ENCODE data around the gene BAIAP2. TPM values are rescaled to one million over a fixed set of nuclear protein-coding genes. Genes with fewer than 3 reads are reported as not detected.
"Not testable (repeated sequence)": the region's sequence is repeated elsewhere in the genome, so short reads cannot be mapped to it uniquely, and the experiment has no call there.

Gene BAIAP2
- total and polyA plus RNA-seq, 12 donors: 9.5 to 25.8 (median 15.6) TPM

- intact Hi-C loops (cut with DNase I): loop anchor here in 1 of 10 donors (10.0 kb wide), 1 partner anchor 190 kb away; no protein-coding TSS in a partner anchor
- no peak for TF ChIP-seq CTCF (IDR thresholded peaks at IDR 0.05)
- ATAC-seq (no peak), DNase-seq (no peak)
- Histone ChIP-seq H3K27ac (no peak overlapping the region), H3K27me3 (no peaks in the 10 kb centered on the region), H3K36me3 (no peaks in the 10 kb centered on the region), H3K4me1 (peaks cover 0 to 20% (median 15%) of the 10 kb centered on the region in 9 donors), H3K4me3 (no peak overlapping the region), H3K9me3 (peaks cover 0 to 28% (median 3%) of the 10 kb centered on the region in 11 donors)
- WGBS, 2 donors: 83 to 90% methylated on average over 1 of the region's 1 CpG
Measured at GRCh38 chr17:81015136-81015535, 19.8 kb upstream of the BAIAP2 start.

DNA sequence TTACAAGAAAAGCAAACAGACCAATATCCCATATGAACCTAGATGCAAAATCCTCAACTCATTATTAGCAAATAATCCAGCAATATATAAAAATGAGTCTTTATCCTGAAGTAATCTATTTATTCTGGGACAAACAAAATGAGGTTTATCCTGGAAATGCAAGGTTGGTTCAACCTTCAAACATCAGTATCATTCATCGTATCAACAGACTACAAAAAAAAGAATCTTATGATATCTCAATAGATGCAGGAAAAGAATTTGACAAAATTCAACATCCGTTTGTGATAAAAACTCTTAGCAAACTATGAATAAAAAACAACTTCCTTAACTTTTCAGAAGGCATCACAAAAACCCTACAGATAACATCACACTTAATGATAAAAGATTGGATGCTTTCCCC lies 18.4 kb upstream of the BAIAP2 start:
- 81 to 91% methylated on average over 2 of the region's 2 CpGs for WGBS, 2 donors
- peaks cover 0 to 16% (median 0%) of the 10 kb centered on the region in 11 donors for H3K9me3 ChIP-seq
- ATAC-seq (no peak), DNase-seq (no peak)
- H3K36me3 ChIP-seq: no peaks in the 10 kb centered on the region
- intact Hi-C loops (cut with DNase I): loop anchor here in 1 of 10 donors (10.0 kb wide), 1 partner anchor 188 kb away; no protein-coding TSS in a partner anchor
- no peak overlapping the region for H3K27ac ChIP-seq
- H3K27me3 ChIP-seq: no peaks in the 10 kb centered on the region
- H3K4me1 ChIP-seq: peaks cover 5 to 31% (median 27%) of the 10 kb centered on the region in 9 donors
- no peak overlapping the region for H3K4me3 ChIP-seq
- no peak for TF ChIP-seq CTCF (IDR thresholded peaks at IDR 0.05)

DNA sequence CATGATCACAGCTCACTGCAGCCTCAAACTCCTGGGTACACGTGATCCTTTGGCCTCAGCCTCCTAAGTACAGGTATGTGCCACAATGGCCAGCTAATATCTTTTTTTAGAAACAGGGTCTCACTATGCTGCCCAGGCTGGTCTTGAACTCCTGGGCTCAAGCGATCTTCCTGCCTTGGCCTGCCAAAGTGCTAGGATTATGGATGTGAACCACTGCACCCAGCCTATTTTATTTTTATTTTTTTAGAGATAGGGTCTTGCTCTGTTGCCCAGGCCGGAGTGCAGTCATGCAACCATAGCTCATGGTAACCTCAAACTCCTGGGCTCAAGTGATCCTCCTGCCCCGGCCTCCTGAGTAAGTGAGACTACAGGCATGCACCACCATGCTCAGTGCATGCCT lies 17.6 kb upstream of the BAIAP2 start:
- intact Hi-C loops (cut with DNase I): loop anchor here in 1 of 10 donors (10.0 kb wide), 1 partner anchor 187 kb away; no protein-coding TSS in a partner anchor
- not testable (repeated sequence) for ATAC-seq, H3K4me3 ChIP-seq, DNase-seq, H3K36me3 ChIP-seq, H3K27me3 ChIP-seq
- WGBS, 2 donors: 96 to 99% methylated on average over 4 of the region's 4 CpGs
- peak overlapping the region in 6 of 10 donors; percentile 30 to 87 (median 66) for H3K27ac ChIP-seq
- H3K4me1 ChIP-seq: peaks cover 7 to 31% (median 27%) of the 10 kb centered on the region in 9 donors
- H3K9me3 ChIP-seq: peaks cover 0 to 11% (median 0%) of the 10 kb centered on the region in 11 donors

GRCh38 chr17:81018044-81018802 lies 16.7 kb upstream of the BAIAP2 start:
- Histone ChIP-seq H3K27ac (peak overlapping the region in 8 of 10 donors; percentile 30 to 87 (median 75)), H3K9me3 (peaks cover 0 to 11% (median 0%) of the 10 kb centered on the region in 11 donors), H3K4me3 (peak overlapping the region in 9 of 10 donors; percentile 8 to 52 (median 39)), H3K27me3 (no peaks in the 10 kb centered on the region), H3K4me1 (peaks cover 7 to 31% (median 27%) of the 10 kb centered on the region in 9 donors), H3K36me3 (no peaks in the 10 kb centered on the region)
- intact Hi-C loops (cut with DNase I): loop anchor here in 1 of 10 donors (10.0 kb wide), 1 partner anchor 187 kb away; no protein-coding TSS in a partner anchor
- ATAC-seq (peak; percentile 12 to 78 (median 66)), DNase-seq (no peak)
- WGBS, 2 donors: 18 to 29% methylated on average over 29 of the region's 29 CpGs
- TF ChIP-seq CTCF (IDR thresholded peaks at IDR 0.05): no peak

Data from heart right ventricle (tissue), 16 donors.